Parathyroid adenoma (tissue), 2 donors: ENCODE results near the gene NSG1.

ENCODE experiments used
- H2AFZ ChIP-seq: fragments of 300-600 bp; sonication (generic); one replicate; pipeline ENCODE4 v1.7.0; 2017; ENCODE audit warnings: antibody characterized with exemption, mild to moderate bottlenecking
- H3K27ac ChIP-seq: fragments of 300-600 bp; sonication (generic); one replicate; pipeline ENCODE4 v1.7.0; 2017
- H3K27me3 ChIP-seq: fragments of 300-600 bp; sonication (generic); one replicate; pipeline ENCODE4 v1.7.0; 2017; ENCODE audit warnings: low read length; ENCODE audit not compliant: control insufficient read depth, insufficient read depth
- H3K36me3 ChIP-seq: fragments of 300-600 bp; sonication (generic); one replicate; pipeline ENCODE4 v1.7.0; 2017; ENCODE audit warnings: low read length; ENCODE audit not compliant: control insufficient read depth, insufficient read depth
- H3K4me1 ChIP-seq: fragments of 300-600 bp; sonication (generic); one replicate; pipeline ENCODE4 v1.7.0; 2017; ENCODE audit warnings: control low read depth
- H3K4me2 ChIP-seq: fragments of 300-600 bp; sonication (generic); one replicate; pipeline ENCODE4 v1.7.0; 2017; ENCODE audit warnings: low read length
- H3K4me3 ChIP-seq: fragments of 300-600 bp; sonication (generic); one replicate; pipeline ENCODE4 v1.7.0; 2017; ENCODE audit warnings: low read depth, low read length
- H3K79me2 ChIP-seq: fragments of 300-600 bp; sonication (generic); one replicate; pipeline ENCODE4 v1.7.0; 2017; ENCODE audit warnings: control low read depth
- H3K9ac ChIP-seq: fragments of 300-600 bp; sonication (generic); one replicate; pipeline ENCODE4 v1.7.0; 2017; ENCODE audit warnings: mild to moderate bottlenecking
- H3K9me3 ChIP-seq: fragments of 300-600 bp; sonication (generic); one replicate; pipeline ENCODE4 v1.7.0; 2017; ENCODE audit warnings: low read length; ENCODE audit not compliant: control insufficient read depth
- CTCF ChIP-seq: fragments of 300-600 bp; sonication (generic); IDR thresholded peaks from one replicate; pipeline ENCODE4 v1.7.0; 2017; ENCODE audit warnings: antibody characterized with exemption, mild to moderate bottlenecking
- donor health status: primary hyperparathyroidism.

The NSG1 gene

GRCh38 chr4:4377732-4378460, 9.0 kb upstream of the NSG1 start:
- Histone ChIP-seq H3K27ac (no peak overlapping the region), H3K4me3 (no peak overlapping the region), H3K4me2 (no peak overlapping the region), H3K9ac (no peak overlapping the region), H3K79me2 (no peaks in the 10 kb centered on the region), H3K36me3 (no peaks in the 10 kb centered on the region), H3K4me1 (no peaks in the 10 kb centered on the region), H3K9me3 (no peaks in the 10 kb centered on the region), H2AFZ (no peak overlapping the region), H3K27me3 (no peaks in the 10 kb centered on the region)
- no peak for TF ChIP-seq CTCF

- H3K4me3 ChIP-seq = no peak overlapping the region
- no peaks in the 10 kb centered on the region for H3K9me3 ChIP-seq
- H3K4me1 ChIP-seq = no peaks in the 10 kb centered on the region
- no peaks in the 10 kb centered on the region for H3K27me3 ChIP-seq
- TF ChIP-seq CTCF = no peak
- H2AFZ ChIP-seq = no peak overlapping the region
- no peak overlapping the region for H3K27ac ChIP-seq
- no peaks in the 10 kb centered on the region for H3K36me3 ChIP-seq
- H3K79me2 ChIP-seq = no peaks in the 10 kb centered on the region
- no peak overlapping the region for H3K9ac ChIP-seq
- no peak overlapping the region for H3K4me2 ChIP-seq
Observed at GRCh38 chr4:4379540-4380087, 7.3 kb upstream of the NSG1 start.

- no peaks in the 10 kb centered on the region for H3K79me2 ChIP-seq
- no peaks in the 10 kb centered on the region for H3K27me3 ChIP-seq
- no peak overlapping the region for H3K9ac ChIP-seq
- H3K4me3 ChIP-seq = no peak overlapping the region
- no peak overlapping the region for H2AFZ ChIP-seq
- H3K4me1 ChIP-seq = no peaks in the 10 kb centered on the region
- no peaks in the 10 kb centered on the region for H3K36me3 ChIP-seq
- no peak for TF ChIP-seq CTCF
- no peak overlapping the region for H3K4me2 ChIP-seq
- no peak overlapping the region for H3K27ac ChIP-seq
- no peaks in the 10 kb centered on the region for H3K9me3 ChIP-seq
Observed at GRCh38 chr4:4383085-4383484, 3.8 kb upstream of the NSG1 start.

GRCh38 chr4:4384837-4385236, 2.1 kb upstream of the NSG1 start:
- Histone ChIP-seq H3K36me3 (no peaks in the 10 kb centered on the region), H3K27me3 (no peaks in the 10 kb centered on the region), H3K4me1 (no peaks in the 10 kb centered on the region), H3K9me3 (no peaks in the 10 kb centered on the region), H3K27ac (no peak overlapping the region), H3K9ac (no peak overlapping the region), H3K4me3 (no peak overlapping the region), H2AFZ (no peak overlapping the region), H3K4me2 (no peak overlapping the region), H3K79me2 (no peaks in the 10 kb centered on the region)
- TF ChIP-seq CTCF = no peak
